ENCODE measurements around the gene EHBP1.

The EHBP1 gene

DNA sequence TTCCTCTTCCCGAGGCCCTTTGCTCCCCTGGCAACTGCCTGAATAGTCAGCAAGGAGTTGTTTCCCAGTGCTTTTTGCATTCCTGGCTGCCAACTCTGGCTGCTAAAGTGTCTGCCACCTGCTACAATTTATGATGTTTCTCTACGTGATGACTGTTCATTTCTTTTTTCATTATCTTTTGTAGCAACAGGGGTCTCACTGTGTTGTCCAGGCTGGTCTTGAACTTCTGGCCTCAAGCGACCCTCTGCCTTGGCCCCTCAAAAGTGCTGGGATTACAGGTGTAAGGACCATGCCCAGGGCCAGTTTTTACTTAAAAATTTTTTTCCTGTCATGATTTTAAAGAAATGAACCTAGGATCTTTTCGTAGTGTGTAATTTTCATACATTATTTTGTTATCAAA lies 11.3 kb downstream of the EHBP1 start:
- TF ChIP-seq SUZ12 (IDR thresholded peaks at IDR 0.05; ENCODE audit: extremely low read depth, insufficient read depth, insufficient read length) (no peak), YY1 (IDR thresholded peaks at IDR 0.05; ENCODE audit: insufficient read depth, insufficient read length) (no peak), ZNF274 (IDR thresholded peaks at IDR 0.05; ENCODE audit: low read depth, low read length) (no peak)
- Histone ChIP-seq H3K4me3 (ENCODE audit: insufficient read length, low read depth) (no peak overlapping the region), H3K27me3 (ENCODE audit: insufficient read depth, insufficient read length) (no peaks in the 10 kb centered on the region), H3K4me1 (ENCODE audit: insufficient read depth, insufficient read length) (no peaks in the 10 kb centered on the region), H3K9me3 (ENCODE audit: insufficient read depth, low read length) (no peaks in the 10 kb centered on the region), H3K9ac (ENCODE audit: insufficient read length, low read depth) (no peak overlapping the region), H3K36me3 (ENCODE audit: insufficient read depth, insufficient read length, low read length) (peaks cover 6% of the 10 kb centered on the region)
- no peak for DNase-seq (ENCODE audit: low read depth, low spot score)

DNA sequence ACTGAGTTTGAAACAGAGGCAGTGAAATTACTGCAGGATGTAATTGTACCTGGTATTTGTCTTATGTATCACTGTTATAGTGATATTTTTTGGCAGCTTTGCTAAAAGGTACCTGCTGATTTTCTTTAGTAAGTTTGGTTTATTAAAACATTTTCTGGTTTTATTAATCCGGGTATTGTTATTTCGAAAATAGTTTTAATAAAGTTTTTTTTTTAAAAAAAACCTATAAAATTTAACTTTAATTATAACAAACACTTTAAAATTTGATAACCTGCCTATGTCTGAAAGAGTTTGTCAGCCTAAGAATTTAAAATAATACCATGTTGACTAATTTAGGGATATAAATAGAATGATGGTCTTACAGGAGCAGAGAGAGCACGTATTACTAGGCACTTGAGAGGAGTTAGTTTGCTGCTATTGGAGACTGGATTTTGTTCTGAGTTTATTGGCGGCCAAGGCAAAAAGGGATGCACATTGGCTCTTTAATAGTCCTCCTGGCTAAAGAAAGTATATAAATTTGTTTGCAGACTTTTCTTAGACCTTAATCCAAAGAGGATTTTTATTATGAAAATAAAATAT lies 12.1 kb downstream of the EHBP1 start:
- Histone ChIP-seq H3K27me3 (ENCODE audit: insufficient read depth, insufficient read length) (no peaks in the 10 kb centered on the region), H3K4me1 (ENCODE audit: insufficient read depth, insufficient read length) (no peaks in the 10 kb centered on the region), H3K9ac (ENCODE audit: insufficient read length, low read depth) (no peak overlapping the region), H3K9me3 (ENCODE audit: insufficient read depth, low read length) (no peaks in the 10 kb centered on the region), H3K36me3 (ENCODE audit: insufficient read depth, insufficient read length, low read length) (peaks cover 6% of the 10 kb centered on the region), H3K4me3 (ENCODE audit: insufficient read length, low read depth) (no peak overlapping the region)
- no peak for DNase-seq (ENCODE audit: low read depth, low spot score)
- TF ChIP-seq SUZ12 (IDR thresholded peaks at IDR 0.05; ENCODE audit: extremely low read depth, insufficient read depth, insufficient read length): no peak
- no peak for TF ChIP-seq YY1 (IDR thresholded peaks at IDR 0.05; ENCODE audit: insufficient read depth, insufficient read length)
- no peak for TF ChIP-seq ZNF274 (IDR thresholded peaks at IDR 0.05; ENCODE audit: low read depth, low read length)

DNA sequence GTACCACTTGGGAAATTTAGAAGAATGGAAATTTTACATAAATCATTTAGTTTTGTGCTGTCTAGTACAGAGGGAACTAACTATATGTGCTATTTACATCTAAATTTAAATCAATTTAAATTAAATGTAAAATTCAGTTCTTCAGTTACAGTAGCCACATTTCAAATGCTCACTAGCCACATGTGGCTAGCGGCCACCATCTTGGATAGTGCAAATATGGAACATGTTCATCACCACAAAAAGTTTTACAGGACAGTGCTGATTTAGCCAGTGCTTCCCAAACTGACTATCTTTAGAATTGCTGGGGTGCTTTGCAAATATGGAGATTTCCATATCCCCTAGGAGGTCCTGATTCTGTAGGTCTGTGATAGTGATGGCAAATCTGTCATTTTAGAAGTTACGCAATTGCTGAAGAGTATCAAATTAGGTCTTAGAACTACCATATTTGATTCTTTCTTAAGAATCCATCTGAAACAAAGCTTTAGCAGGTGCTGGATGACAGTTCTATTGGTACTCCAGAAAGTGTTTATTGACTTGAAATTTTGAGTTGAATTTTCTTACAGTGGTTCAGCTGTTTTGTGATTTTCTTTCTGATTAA lies 12.8 kb downstream of the EHBP1 start:
- Histone ChIP-seq H3K36me3 (ENCODE audit: insufficient read depth, insufficient read length, low read length) (peaks cover 6% of the 10 kb centered on the region), H3K4me3 (ENCODE audit: insufficient read length, low read depth) (no peak overlapping the region), H3K27me3 (ENCODE audit: insufficient read depth, insufficient read length) (no peaks in the 10 kb centered on the region), H3K9me3 (ENCODE audit: insufficient read depth, low read length) (no peaks in the 10 kb centered on the region), H3K4me1 (ENCODE audit: insufficient read depth, insufficient read length) (no peaks in the 10 kb centered on the region), H3K9ac (ENCODE audit: insufficient read length, low read depth) (no peak overlapping the region)
- TF ChIP-seq YY1 (IDR thresholded peaks at IDR 0.05; ENCODE audit: insufficient read depth, insufficient read length) (no peak), SUZ12 (IDR thresholded peaks at IDR 0.05; ENCODE audit: extremely low read depth, insufficient read depth, insufficient read length) (no peak), ZNF274 (IDR thresholded peaks at IDR 0.05; ENCODE audit: low read depth, low read length) (no peak)
- no peak for DNase-seq (ENCODE audit: low read depth, low spot score)

DNA sequence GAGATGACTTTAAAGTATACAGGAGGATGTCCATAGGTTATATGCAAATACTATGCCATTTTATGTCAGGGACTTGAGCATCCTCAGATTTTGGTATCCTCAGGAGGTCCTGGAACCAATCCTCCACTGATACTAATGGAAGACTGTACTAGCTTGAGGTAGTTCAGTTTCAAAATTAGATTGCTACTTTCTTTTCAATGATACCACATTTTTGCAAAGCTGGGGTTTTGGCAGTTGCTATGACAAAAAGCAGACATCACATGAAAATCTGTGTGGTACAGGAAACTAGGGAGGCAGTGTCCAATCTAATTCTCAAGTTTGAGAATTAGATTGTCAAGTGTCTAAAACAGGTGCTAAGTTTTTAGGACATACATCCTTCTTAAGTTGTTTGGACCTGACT lies 14.2 kb downstream of the EHBP1 start:
- Histone ChIP-seq H3K36me3 (ENCODE audit: insufficient read depth, insufficient read length, low read length) (peaks cover 6% of the 10 kb centered on the region), H3K9me3 (ENCODE audit: insufficient read depth, low read length) (no peaks in the 10 kb centered on the region), H3K4me1 (ENCODE audit: insufficient read depth, insufficient read length) (no peaks in the 10 kb centered on the region), H3K4me3 (ENCODE audit: insufficient read length, low read depth) (no peak overlapping the region), H3K27me3 (ENCODE audit: insufficient read depth, insufficient read length) (no peaks in the 10 kb centered on the region), H3K9ac (ENCODE audit: insufficient read length, low read depth) (no peak overlapping the region)
- no peak for DNase-seq (ENCODE audit: low read depth, low spot score)
- TF ChIP-seq ZNF274 (IDR thresholded peaks at IDR 0.05; ENCODE audit: low read depth, low read length) (no peak), YY1 (IDR thresholded peaks at IDR 0.05; ENCODE audit: insufficient read depth, insufficient read length) (no peak), SUZ12 (IDR thresholded peaks at IDR 0.05; ENCODE audit: extremely low read depth, insufficient read depth, insufficient read length) (no peak)

DNA sequence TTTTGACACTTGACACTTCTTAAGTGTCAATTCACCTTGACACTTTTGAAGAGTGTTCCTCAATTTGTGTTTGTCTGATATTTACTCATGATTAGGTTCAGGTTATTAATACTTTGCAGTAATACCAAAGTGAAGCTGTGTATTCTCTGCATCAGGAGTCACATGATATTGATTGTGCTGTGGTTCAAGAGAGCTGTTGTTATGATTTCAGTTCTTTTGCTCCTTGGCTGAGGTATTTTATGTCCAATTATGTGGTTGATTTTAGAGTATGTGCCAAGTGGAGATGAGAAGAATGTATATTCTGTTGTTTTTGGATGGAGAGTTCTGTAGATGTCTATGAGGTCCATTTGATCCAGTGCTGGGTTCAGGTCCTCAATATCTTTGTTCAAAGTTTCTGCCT lies 17.2 kb downstream of the EHBP1 start:
- Histone ChIP-seq H3K4me1 (ENCODE audit: insufficient read depth, insufficient read length) (peaks cover 7% of the 10 kb centered on the region), H3K9ac (ENCODE audit: insufficient read length, low read depth) (no peak overlapping the region), H3K4me3 (ENCODE audit: insufficient read length, low read depth) (no peak overlapping the region), H3K9me3 (ENCODE audit: insufficient read depth, low read length) (no peaks in the 10 kb centered on the region), H3K36me3 (ENCODE audit: insufficient read depth, insufficient read length, low read length) (no peaks in the 10 kb centered on the region), H3K27me3 (ENCODE audit: insufficient read depth, insufficient read length) (no peaks in the 10 kb centered on the region)
- no peak for DNase-seq (ENCODE audit: low read depth, low spot score)
- TF ChIP-seq ZNF274 (IDR thresholded peaks at IDR 0.05; ENCODE audit: low read depth, low read length) (no peak), YY1 (IDR thresholded peaks at IDR 0.05; ENCODE audit: insufficient read depth, insufficient read length) (no peak), SUZ12 (IDR thresholded peaks at IDR 0.05; ENCODE audit: extremely low read depth, insufficient read depth, insufficient read length) (no peak)

DNA sequence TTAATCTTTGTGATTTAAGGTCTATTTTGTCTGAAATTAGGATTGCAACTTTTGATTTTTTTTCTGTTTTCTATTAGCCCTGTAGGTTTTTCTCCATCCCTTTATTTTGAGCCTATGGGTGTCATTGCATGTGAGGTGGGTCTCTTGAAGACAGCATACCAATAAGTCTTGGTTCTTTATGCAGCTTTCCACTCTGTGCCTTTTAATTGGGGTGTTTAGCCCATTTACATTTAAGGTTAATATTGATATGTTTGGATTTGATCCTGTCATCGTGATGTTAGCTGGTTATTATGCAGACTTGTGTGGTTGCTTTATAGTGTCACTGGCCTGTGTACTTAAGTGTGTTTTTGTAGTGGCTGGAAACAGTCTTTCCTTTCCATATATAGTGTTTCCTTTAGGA lies 17.7 kb downstream of the EHBP1 start:
- H3K4me3 ChIP-seq (ENCODE audit: insufficient read length, low read depth): no peak overlapping the region
- H3K36me3 ChIP-seq (ENCODE audit: insufficient read depth, insufficient read length, low read length): no peaks in the 10 kb centered on the region
- no peak overlapping the region for H3K9ac ChIP-seq (ENCODE audit: insufficient read length, low read depth)
- no peaks in the 10 kb centered on the region for H3K27me3 ChIP-seq (ENCODE audit: insufficient read depth, insufficient read length)
- TF ChIP-seq YY1 (IDR thresholded peaks at IDR 0.05; ENCODE audit: insufficient read depth, insufficient read length) (no peak), ZNF274 (IDR thresholded peaks at IDR 0.05; ENCODE audit: low read depth, low read length) (no peak), SUZ12 (IDR thresholded peaks at IDR 0.05; ENCODE audit: extremely low read depth, insufficient read depth, insufficient read length) (no peak)
- no peak for DNase-seq (ENCODE audit: low read depth, low spot score)
- H3K4me1 ChIP-seq (ENCODE audit: insufficient read depth, insufficient read length): peaks cover 7% of the 10 kb centered on the region
- no peaks in the 10 kb centered on the region for H3K9me3 ChIP-seq (ENCODE audit: insufficient read depth, low read length)

DNA sequence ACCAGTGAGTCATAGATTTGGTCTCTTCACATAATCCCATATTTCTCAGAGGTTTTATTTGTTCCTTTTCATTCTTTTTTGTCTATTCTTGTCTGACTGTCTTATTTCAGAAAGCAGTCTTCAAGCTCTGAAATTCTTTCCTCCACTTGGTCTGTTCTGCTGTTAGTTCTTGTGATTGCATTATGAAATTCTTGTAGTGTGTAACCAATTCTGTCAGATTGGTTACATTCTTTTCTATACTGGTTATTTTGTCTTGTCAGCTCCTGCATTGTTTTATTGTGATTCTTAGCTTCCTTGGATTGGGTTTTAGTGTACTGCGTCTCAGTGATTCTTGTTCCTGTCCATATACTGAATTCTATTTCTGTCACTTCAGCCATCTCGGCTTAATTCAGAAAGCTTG lies 18.6 kb downstream of the EHBP1 start:
- no peak overlapping the region for H3K9ac ChIP-seq (ENCODE audit: insufficient read length, low read depth)
- H3K27me3 ChIP-seq (ENCODE audit: insufficient read depth, insufficient read length): no peaks in the 10 kb centered on the region
- no peak for DNase-seq (ENCODE audit: low read depth, low spot score)
- H3K9me3 ChIP-seq (ENCODE audit: insufficient read depth, low read length): no peaks in the 10 kb centered on the region
- peaks cover 7% of the 10 kb centered on the region for H3K4me1 ChIP-seq (ENCODE audit: insufficient read depth, insufficient read length)
- no peak overlapping the region for H3K4me3 ChIP-seq (ENCODE audit: insufficient read length, low read depth)
- TF ChIP-seq ZNF274 (IDR thresholded peaks at IDR 0.05; ENCODE audit: low read depth, low read length) (no peak), YY1 (IDR thresholded peaks at IDR 0.05; ENCODE audit: insufficient read depth, insufficient read length) (no peak), SUZ12 (IDR thresholded peaks at IDR 0.05; ENCODE audit: extremely low read depth, insufficient read depth, insufficient read length) (no peak)
- H3K36me3 ChIP-seq (ENCODE audit: insufficient read depth, insufficient read length, low read length): no peaks in the 10 kb centered on the region
